Measurements from ENCODE around the gene SFXN3. TPM values are rescaled to one million over a fixed set of nuclear protein-coding genes. Genes with fewer than 3 reads are reported as not detected.

Gene SFXN3
- total RNA-seq, 6 donors from 2014 or later: 59.6 to 360 (median 100) TPM

DNA sequence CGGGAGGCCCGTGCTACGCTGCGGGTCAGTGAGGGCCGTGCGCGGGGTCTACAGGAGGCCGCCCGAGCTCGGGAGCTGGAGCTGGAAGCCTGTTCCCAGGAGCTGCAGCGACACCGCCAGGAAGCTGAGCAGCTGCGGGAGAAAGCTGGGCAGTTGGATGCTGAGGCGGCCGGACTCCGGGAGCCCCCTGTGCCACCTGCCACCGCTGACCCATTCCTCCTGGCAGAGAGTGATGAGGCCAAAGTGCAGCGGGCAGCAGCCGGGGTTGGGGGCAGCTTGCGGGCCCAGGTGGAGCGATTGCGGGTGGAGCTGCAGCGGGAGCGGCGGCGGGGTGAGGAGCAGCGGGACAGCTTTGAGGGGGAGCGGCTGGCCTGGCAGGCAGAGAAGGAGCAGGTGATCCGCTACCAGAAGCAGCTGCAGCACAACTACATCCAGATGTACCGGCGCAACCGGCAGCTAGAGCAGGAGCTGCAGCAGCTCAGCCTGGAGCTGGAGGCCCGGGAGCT is 24.4 kb upstream of the SFXN3 start:
- Histone ChIP-seq H3K27ac (peak overlapping the region in 2 of 4 donors; percentile 2 to 64), H3K4me1 (peaks cover 24 to 46% (median 30%) of the 10 kb centered on the region in 4 donors), H3K4me3 (no peak overlapping the region), H3K36me3 (peaks cover 8 to 52% (median 27%) of the 10 kb centered on the region in 4 donors), H3K9me3 (no peaks in the 10 kb centered on the region), H3K27me3 (no peaks in the 10 kb centered on the region)
- ATAC-seq (ENCODE audit: low FRiP score in 2 of 2) (no peak), DNase-seq (peak in 1 of 2 donors; percentile 77)
- TF ChIP-seq POLR2A (IDR thresholded peaks at IDR 0.05) (no peak), POLR2AphosphoS5 (IDR thresholded peaks at IDR 0.05) (no peak), EP300 (IDR thresholded peaks at IDR 0.05) (no peak)
- TF ChIP-seq, protein P1, sequence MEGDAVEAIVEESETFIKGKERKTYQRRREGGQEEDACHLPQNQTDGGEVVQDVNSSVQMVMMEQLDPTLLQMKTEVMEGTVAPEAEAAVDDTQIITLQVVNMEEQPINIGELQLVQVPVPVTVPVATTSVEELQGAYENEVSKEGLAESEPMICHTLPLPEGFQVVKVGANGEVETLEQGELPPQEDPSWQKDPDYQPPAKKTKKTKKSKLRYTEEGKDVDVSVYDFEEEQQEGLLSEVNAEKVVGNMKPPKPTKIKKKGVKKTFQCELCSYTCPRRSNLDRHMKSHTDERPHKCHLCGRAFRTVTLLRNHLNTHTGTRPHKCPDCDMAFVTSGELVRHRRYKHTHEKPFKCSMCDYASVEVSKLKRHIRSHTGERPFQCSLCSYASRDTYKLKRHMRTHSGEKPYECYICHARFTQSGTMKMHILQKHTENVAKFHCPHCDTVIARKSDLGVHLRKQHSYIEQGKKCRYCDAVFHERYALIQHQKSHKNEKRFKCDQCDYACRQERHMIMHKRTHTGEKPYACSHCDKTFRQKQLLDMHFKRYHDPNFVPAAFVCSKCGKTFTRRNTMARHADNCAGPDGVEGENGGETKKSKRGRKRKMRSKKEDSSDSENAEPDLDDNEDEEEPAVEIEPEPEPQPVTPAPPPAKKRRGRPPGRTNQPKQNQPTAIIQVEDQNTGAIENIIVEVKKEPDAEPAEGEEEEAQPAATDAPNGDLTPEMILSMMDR (IDR thresholded peaks at IDR 0.05): no peak
- WGBS, 2 donors: 84 to 93% methylated on average over 10 to 32 of the region's 33 CpGs

DNA sequence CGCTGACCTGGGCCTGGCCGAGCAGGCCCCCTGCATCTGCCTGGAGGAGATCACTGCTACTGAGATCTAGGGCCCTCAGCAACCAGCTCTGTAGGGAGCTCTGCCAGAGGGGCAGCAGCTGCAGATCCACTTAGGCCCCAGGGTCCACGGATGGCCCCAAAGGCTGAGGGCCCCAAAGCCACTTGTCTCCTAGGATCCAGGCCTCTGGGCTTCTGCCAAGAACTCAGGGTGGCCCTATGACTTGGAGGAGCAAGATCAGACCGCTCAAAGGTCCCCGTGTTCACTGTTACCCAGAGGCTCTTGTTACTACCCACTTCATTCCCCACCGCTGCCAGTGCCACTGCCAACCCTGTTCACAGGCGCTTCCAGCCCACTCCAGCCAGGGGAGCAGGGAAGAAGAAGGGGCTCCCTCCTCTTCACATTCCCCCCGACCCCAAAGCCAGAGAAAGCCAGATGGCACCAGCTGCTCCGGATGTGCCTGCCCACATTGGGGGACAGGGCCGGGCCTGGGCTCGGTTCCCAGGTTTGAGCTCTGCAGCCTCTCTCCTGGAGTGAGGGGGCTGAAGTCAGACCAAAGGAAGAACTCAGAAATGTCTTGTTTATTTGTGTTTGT is 23.8 kb upstream of the SFXN3 start:
- Histone ChIP-seq H3K9me3 (no peaks in the 10 kb centered on the region), H3K4me3 (no peak overlapping the region), H3K4me1 (peaks cover 23 to 46% (median 27%) of the 10 kb centered on the region in 4 donors), H3K36me3 (peaks cover 8 to 52% (median 27%) of the 10 kb centered on the region in 4 donors), H3K27me3 (no peaks in the 10 kb centered on the region), H3K27ac (peak overlapping the region in 3 of 4 donors; percentile 2 to 64 (median 61))
- ATAC-seq (ENCODE audit: low FRiP score in 2 of 2): no peak
- TF ChIP-seq EP300 (IDR thresholded peaks at IDR 0.05): no peak
- TF ChIP-seq POLR2AphosphoS5 (IDR thresholded peaks at IDR 0.05): no peak
- TF ChIP-seq, protein P1 (IDR thresholded peaks at IDR 0.05): no peak
- TF ChIP-seq POLR2A (IDR thresholded peaks at IDR 0.05): no peak
- WGBS, 2 donors: 63% methylated on average over 4 to 10 of the region's 11 CpGs
- no peak for DNase-seq

DNA sequence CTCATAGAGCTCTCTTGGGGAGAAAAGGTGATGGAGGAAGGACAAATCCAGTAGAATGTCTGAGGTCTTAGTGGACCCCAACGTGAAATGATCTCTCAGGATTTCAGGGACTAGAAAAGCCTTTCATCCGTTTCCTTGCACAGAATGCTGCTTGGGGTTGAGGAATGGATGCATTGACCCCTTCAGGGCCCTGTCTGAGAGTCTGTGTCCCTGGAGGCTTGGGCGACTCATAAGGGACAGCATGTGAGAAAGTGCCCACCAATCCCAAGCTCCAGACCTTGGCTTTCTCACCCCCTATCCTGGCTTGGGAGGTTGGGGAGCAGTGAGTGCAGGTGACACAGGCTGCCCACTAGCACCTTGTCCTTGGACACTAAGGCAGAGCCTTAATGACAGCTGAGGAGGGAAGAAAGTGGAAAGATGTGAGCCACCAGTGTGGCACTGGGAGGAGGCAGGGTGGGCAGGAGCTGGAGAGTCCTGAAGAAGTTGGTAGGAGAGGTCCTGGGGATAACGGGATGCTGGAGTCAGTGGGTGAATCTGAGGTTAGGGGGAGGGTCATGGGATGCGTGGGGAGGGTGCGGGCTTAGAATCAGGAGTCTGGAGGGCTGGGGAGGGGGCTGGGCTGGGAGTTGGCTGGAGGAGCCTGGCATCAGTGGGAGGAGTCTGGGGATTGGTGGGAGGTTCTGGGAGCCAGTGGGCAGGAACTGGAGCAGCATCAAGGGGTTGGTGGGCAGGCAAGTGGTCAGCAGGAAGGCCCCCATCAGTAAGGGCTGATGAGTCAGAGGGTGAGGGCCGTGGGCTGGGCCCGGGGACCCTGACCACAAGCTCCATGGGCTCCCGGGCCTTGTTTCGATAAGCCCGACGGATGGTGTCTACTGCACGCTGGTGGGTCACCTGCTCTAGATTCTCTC is 22.9 kb upstream of the SFXN3 start:
- peaks cover 26 to 50% (median 28%) of the 10 kb centered on the region in 4 donors for H3K4me1 ChIP-seq
- no peaks in the 10 kb centered on the region for H3K27me3 ChIP-seq
- 72 to 76% methylated on average over 12 to 13 of the region's 13 CpGs for WGBS, 2 donors
- H3K4me3 ChIP-seq: no peak overlapping the region
- H3K9me3 ChIP-seq: no peaks in the 10 kb centered on the region
- H3K27ac ChIP-seq: peak overlapping the region in 3 of 4 donors; percentile 18 to 61 (median 24)
- ATAC-seq (ENCODE audit: low FRiP score in 2 of 2) (no peak), DNase-seq (no peak)
- H3K36me3 ChIP-seq: peaks cover 7 to 43% (median 25%) of the 10 kb centered on the region in 4 donors
- TF ChIP-seq EP300 (IDR thresholded peaks at IDR 0.05): no peak
- TF ChIP-seq, protein P1 (IDR thresholded peaks at IDR 0.05): no peak

DNA sequence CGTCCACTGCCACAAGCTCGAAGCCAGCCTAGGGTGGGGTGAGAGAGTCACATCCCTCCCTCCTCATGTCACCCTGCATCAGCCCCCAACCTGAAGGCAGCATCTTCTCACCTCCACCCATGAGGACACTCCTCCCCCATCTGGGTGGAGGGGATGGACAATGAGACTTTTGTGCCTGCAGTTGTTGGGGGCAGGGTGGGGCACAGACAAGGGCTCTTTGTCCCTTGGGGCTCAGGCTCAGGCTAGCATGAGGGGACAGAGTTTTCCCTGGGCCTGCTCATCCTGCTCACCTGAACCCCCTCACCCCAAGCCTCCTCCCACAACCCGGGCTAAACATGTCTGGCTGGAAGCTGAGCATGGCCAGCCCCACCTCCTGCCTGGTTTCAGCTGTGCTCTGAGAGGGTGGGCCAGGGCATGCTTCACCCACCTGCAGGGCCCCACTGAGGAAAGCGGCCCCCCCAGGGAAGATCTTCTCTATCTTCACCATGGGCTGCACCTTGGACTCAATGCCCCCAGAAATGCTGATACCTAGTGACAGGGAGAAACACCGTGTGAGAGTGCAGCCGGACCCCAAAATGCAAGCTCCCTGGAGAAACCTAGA is 22.1 kb upstream of the SFXN3 start:
- no peak for DNase-seq
- no peak for TF ChIP-seq EP300 (IDR thresholded peaks at IDR 0.05)
- TF ChIP-seq, protein P1 (IDR thresholded peaks at IDR 0.05): no peak
- no peak for TF ChIP-seq POLR2AphosphoS5 (IDR thresholded peaks at IDR 0.05)
- no peak for TF ChIP-seq POLR2A (IDR thresholded peaks at IDR 0.05)
- Histone ChIP-seq H3K36me3 (peaks cover under 1 to 35% (median 19%) of the 10 kb centered on the region in 4 donors), H3K4me3 (no peak overlapping the region), H3K27ac (peak overlapping the region in 1 of 4 donors; percentile 61), H3K27me3 (no peaks in the 10 kb centered on the region), H3K4me1 (peaks cover 25 to 49% (median 30%) of the 10 kb centered on the region in 4 donors), H3K9me3 (no peaks in the 10 kb centered on the region)
- no peak for ATAC-seq (ENCODE audit: low FRiP score in 2 of 2)
- WGBS, 2 donors: 89 to 98% methylated on average over 5 to 6 of the region's 6 CpGs

All from upper lobe of left lung (tissue), 6 donors.